AG04450 (cell line): Measurements from ENCODE around the gene CKS1B. TPM values are rescaled to one million over a fixed set of nuclear protein-coding genes. Genes with fewer than 3 reads are reported as not detected.

Source experiments
- CTCF ChIA-PET: fragments of 300-600, 350-600 bp; formaldehyde crosslinking; extraction: SDS; loops from one replicate; lab custom pipeline; 2022; ENCODE audit warnings: antibody characterized with exemption, inconsistent platforms; lab: Charles Lee
- POLR2A ChIA-PET: fragments of 350-600 bp; formaldehyde crosslinking; extraction: SDS; loops from one replicate; lab custom pipeline; 2021; ENCODE audit warnings: antibody characterized with exemption, inconsistent platforms; lab: Yijun Ruan, JAX
- DNase-seq: peaks from one replicate; pipeline ENCODE4 v3.0.0-alpha.2; 2011; ENCODE audit warnings: low read depth, low spot score
- H3K27ac ChIP-seq: one replicate; pipeline ENCODE4 v1.5.1; 2012; ENCODE audit warnings: low read depth, low read length, control low read depth
- H3K27me3 ChIP-seq: one replicate; pipeline ENCODE4 v1.6.0; 2012; ENCODE audit warnings: low read length; ENCODE audit not compliant: control insufficient read depth, insufficient read depth
- H3K4me3 ChIP-seq: 2 replicates; pipeline ENCODE4 v1.5.1; 2011; ENCODE audit warnings: mild to moderate bottlenecking, low read depth, low read length, control low read depth
- H3K9me3 ChIP-seq: 2 replicates; pipeline ENCODE4 v1.5.1; 2012; ENCODE audit warnings: low read length; ENCODE audit not compliant: control insufficient read depth, insufficient read depth
- CTCF ChIP-seq: IDR thresholded peaks from 2 replicates; pipeline ENCODE4 v1.5.1; 2011; ENCODE audit warnings: low read depth, low read length, control low read depth, inconsistent platforms
- polyA plus RNA-seq: library from polyadenylated mRNA; depleted of rRNA; stranded (reverse); fragments of >200 nt; gene quantifications from 2 replicates; pipeline ENCODE4 v1.2.3, GENCODE V29; 2011

Gene CKS1B
- polyA plus RNA-seq, 1 experiment: 81.3 TPM

- no peak for TF ChIP-seq CTCF
- Histone ChIP-seq H3K4me3 (peak within 1 kb of the TSS; percentile 61), H3K27me3 (no peaks in the 10 kb centered on the region), H3K27ac (peak within 1 kb of the TSS; percentile 90), H3K9me3 (peaks cover 3% of the 10 kb centered on the region; the same call in 1 of the 2 replicates)
- POLR2A ChIA-PET: interaction anchor here (0.6 to 5.0 kb wide), 15 partner anchors 9 to 202 kb away, joined by 3 to 59 read pairs (median 5); partner anchors contain the start of genes ADAM15, FLAD1, KRTCAP2 and LENEP
- DNase-seq: peak; percentile 76
- CTCF ChIA-PET: interaction anchor here (1.0 to 4.4 kb wide), 8 partner anchors 9 to 411 kb away, joined by 3 to 19 read pairs (median 7); partner anchors contain the start of genes ADAM15, KRTCAP2, PBXIP1 and PYGO2
These were observed 3.7 kb upstream of the CKS1B start, which contains the start of gene SHC1 for GRCh38 chr1:154970631-154971340. TSS of gene SHC1 (minus strand) at chr1:154970747. CDS start at chr1:154970526, 221 bp downstream.

- Histone ChIP-seq H3K27me3 (no peaks in the 10 kb centered on the region), H3K4me3 (peak overlapping the region; percentile 61), H3K9me3 (peaks cover 3% of the 10 kb centered on the region; the same call in 1 of the 2 replicates), H3K27ac (peak overlapping the region; percentile 90)
- TF ChIP-seq CTCF: no peak
- no peak for DNase-seq
- ChIA-PET CTCF (interaction anchor here (1.0 to 4.4 kb wide), 6 partner anchors 16 to 412 kb away, joined by 3 to 19 read pairs (median 7); partner anchors contain the start of genes ADAM15, KRTCAP2 and PBXIP1), POLR2A (interaction anchor here (0.9 to 5.0 kb wide), 9 partner anchors 10 to 80 kb away, joined by 4 to 59 read pairs (median 10); partner anchors contain the start of genes ADAM15, FLAD1, LENEP and PBXIP1)
These were observed 3.0 kb upstream of the CKS1B start for GRCh38 chr1:154971341-154971998.

- POLR2A ChIA-PET: interaction anchor here (2.1 to 5.0 kb wide), 5 partner anchors 11 to 79 kb away, joined by 5 to 59 read pairs (median 15); partner anchors contain the start of genes ADAM15, FLAD1, PBXIP1 and PYGO2
- Histone ChIP-seq H3K27me3 (no peaks in the 10 kb centered on the region), H3K4me3 (peak overlapping the region; percentile 77), H3K9me3 (peaks cover 3% of the 10 kb centered on the region; the same call in 1 of the 2 replicates), H3K27ac (peak overlapping the region; percentile 100)
- no peak for DNase-seq
- no peak for TF ChIP-seq CTCF
- CTCF ChIA-PET: interaction anchor here (2.1 to 4.4 kb wide), 3 partner anchors 16 to 413 kb away, joined by 8 to 19 read pairs (median 10); partner anchors contain the start of gene PBXIP1
These were observed 2.3 kb upstream of the CKS1B start for GRCh38 chr1:154972213-154972516.

GRCh38 chr1:154972517-154973343, 1.8 kb upstream of the CKS1B start:
- peak; percentile 86 for DNase-seq
- H3K27me3 ChIP-seq: no peaks in the 10 kb centered on the region
- H3K27ac ChIP-seq: peak overlapping the region; percentile 100
- H3K9me3 ChIP-seq: peaks cover 3% of the 10 kb centered on the region; the same call in 1 of the 2 replicates
- ChIA-PET POLR2A (interaction anchor here (0.6 to 5.0 kb wide), 6 partner anchors 11 to 93 kb away, joined by 4 to 59 read pairs (median 10); partner anchors contain the start of genes ADAM15, PBXIP1 and PYGO2), CTCF (interaction anchor here (1.0 to 4.4 kb wide), 5 partner anchors 26 to 413 kb away, joined by 4 to 19 read pairs (median 6); no protein-coding TSS in a partner anchor)
- no peak for TF ChIP-seq CTCF
- H3K4me3 ChIP-seq: peak overlapping the region; percentile 77
